Anterior cingulate cortex (tissue), 58 donors: Measurements from ENCODE around the gene SKA1.
A peak's percentile ranks its signal among the peaks of the same experiment; 100 is the strongest.
"Not testable (repeated sequence)": the region's sequence is repeated elsewhere in the genome, so short reads cannot be mapped to it uniquely, and the experiment has no call there.

Source experiments
- DNase-seq, 58 donors: peaks; one replicate each; lab custom pipeline; 2025; lab: John Stamatoyannopoulos, UW

SKA1 gene

GRCh38 chr18:50393802-50394201 lies 19.0 kb downstream of the SKA1 start:
- DNase-seq: no peak

GRCh38 chr18:50395093-50395492 lies 20.2 kb downstream of the SKA1 start:
- DNase-seq: no peak

GRCh38 chr18:50396005-50396660 lies 21.3 kb downstream of the SKA1 start:
- DNase-seq: no peak

- DNase-seq: no peak
These were observed 22.2 kb downstream of the SKA1 start for GRCh38 chr18:50397023-50397422.

GRCh38 chr18:50398099-50398498 lies 23.3 kb downstream of the SKA1 start:
- no peak for DNase-seq

GRCh38 chr18:50398947-50399346 lies 24.1 kb downstream of the SKA1 start:
- DNase-seq: no peak

GRCh38 chr18:50399582-50399981 lies 24.7 kb downstream of the SKA1 start:
- DNase-seq: no peak

- DNase-seq: not testable (repeated sequence)
These were observed 25.6 kb downstream of the SKA1 start for GRCh38 chr18:50400438-50400837.

- no peak for DNase-seq
These were observed 26.4 kb downstream of the SKA1 start for GRCh38 chr18:50401295-50401694.

- peak in 1 of 58 donors; percentile 2 for DNase-seq
These were observed 27.0 kb downstream of the SKA1 start for GRCh38 chr18:50401888-50402287.

GRCh38 chr18:50404752-50405581 lies 30.1 kb downstream of the SKA1 start:
- DNase-seq: not testable (repeated sequence)

- no peak for DNase-seq
These were observed 30.9 kb downstream of the SKA1 start for GRCh38 chr18:50405582-50406271.

GRCh38 chr18:50409236-50409635 lies 34.4 kb downstream of the SKA1 start:
- DNase-seq: no peak

GRCh38 chr18:50410008-50410407 lies 35.2 kb downstream of the SKA1 start:
- no peak for DNase-seq

- DNase-seq: no peak
These were observed 36.0 kb downstream of the SKA1 start for GRCh38 chr18:50410894-50411293.

- DNase-seq: not testable (repeated sequence)
These were observed 42.0 kb downstream of the SKA1 start for GRCh38 chr18:50416832-50417231.

GRCh38 chr18:50417705-50418104 lies 42.9 kb downstream of the SKA1 start:
- DNase-seq: not testable (repeated sequence)

- DNase-seq: no peak
These were observed 43.8 kb downstream of the SKA1 start for GRCh38 chr18:50418650-50419049.

- no peak for DNase-seq
These were observed 47.5 kb downstream of the SKA1 start for GRCh38 chr18:50422286-50422898.

- DNase-seq: no peak
These were observed 50.2 kb downstream of the SKA1 start for GRCh38 chr18:50424877-50425690.
